Natural killer cell treated with Interleukin-12 subunit alpha and Interleukin-12 subunit beta and Interleukin-15 and Interleukin-18, amount 100 ng/mL, for 72 hours (primary cell): ENCODE measurements around the gene NPIPA1. TPM values are rescaled to one million over a fixed set of nuclear protein-coding genes. Genes with fewer than 3 reads are reported as not detected.
"Not testable (repeated sequence)": the region's sequence is repeated elsewhere in the genome, so short reads cannot be mapped to it uniquely, and the experiment has no call there.

Experiments used
- ATAC-seq, 2 donors: fragments of 150-1000 bp; cut with Tn5 transposase in 1 of 2; sonication (Bioruptor Pico), chemical (Tn5 transposase) in 1 of 2; 2 replicates each; pipeline ENCODE4 v1.10.0; 2021
- DNase-seq: peaks from one replicate; pipeline ENCODE4 v3.0.0; 2022; ENCODE audit warnings: low spot score
- H3K27ac Mint-ChIP-seq, 2 donors: 1 replicate in 1 of 2; 2 replicates in 1 of 2; pipeline ENCODE4 v1.8.0; 2022; ENCODE audit warnings: mixed read lengths in 2 of 2, mild to moderate bottlenecking in 1 of 2, moderate library complexity in 1 of 2
- H3K27me3 Mint-ChIP-seq, 2 donors: 1 replicate in 1 of 2; 2 replicates in 1 of 2; pipeline ENCODE4 v1.8.0; 2022; ENCODE audit warnings: mixed read lengths in 2 of 2
- H3K36me3 Mint-ChIP-seq: one replicate; pipeline ENCODE4 v1.8.0; 2022; ENCODE audit warnings: mixed read lengths
- H3K4me1 Mint-ChIP-seq, 2 donors: 1 replicate in 1 of 2; 2 replicates in 1 of 2; pipeline ENCODE4 v1.8.0; 2022; ENCODE audit warnings: low read depth in 2 of 2, mixed read lengths in 2 of 2, mild to moderate bottlenecking in 1 of 2
- H3K4me3 Mint-ChIP-seq: one replicate; pipeline ENCODE4 v1.8.0; 2022; ENCODE audit warnings: mixed read lengths
- H3K9me3 Mint-ChIP-seq: 2 replicates; pipeline ENCODE4 v1.8.0; 2022; ENCODE audit warnings: mixed read lengths
- total RNA-seq, 2 donors: library from RNA; stranded (reverse); gene quantifications; one replicate each; pipeline ENCODE4 v1.2.3, GENCODE V29; 2022

Gene NPIPA1
- total RNA-seq, 2 donors from 2014 or later: 63.6 to 156 TPM

- not testable (repeated sequence) for H3K27ac Mint-ChIP-seq, ATAC-seq, H3K36me3 Mint-ChIP-seq, DNase-seq, H3K9me3 Mint-ChIP-seq, H3K27me3 Mint-ChIP-seq
- peak overlapping the region; percentile 81 for H3K4me3 Mint-ChIP-seq
- H3K4me1 Mint-ChIP-seq: peaks cover 10 to 13% of the 10 kb centered on the region in 2 donors
These were observed 39.9 kb downstream of the NPIPA1 start for GRCh38 chr16:14976971-14977736.

- H3K27ac Mint-ChIP-seq, H3K9me3 Mint-ChIP-seq, DNase-seq, H3K27me3 Mint-ChIP-seq, ATAC-seq, H3K4me3 Mint-ChIP-seq, H3K36me3 Mint-ChIP-seq: not testable (repeated sequence)
- peaks cover 10 to 14% of the 10 kb centered on the region in 2 donors for H3K4me1 Mint-ChIP-seq
These were observed 41.0 kb downstream of the NPIPA1 start for GRCh38 chr16:14978281-14978680.

GRCh38 chr16:14978908-14979307, 41.7 kb downstream of the NPIPA1 start:
- not testable (repeated sequence) for H3K36me3 Mint-ChIP-seq, H3K27ac Mint-ChIP-seq, ATAC-seq, H3K9me3 Mint-ChIP-seq, H3K27me3 Mint-ChIP-seq, DNase-seq, H3K4me3 Mint-ChIP-seq
- H3K4me1 Mint-ChIP-seq: peaks cover 10 to 14% of the 10 kb centered on the region in 2 donors

- H3K4me3 Mint-ChIP-seq, ATAC-seq, H3K27ac Mint-ChIP-seq, H3K36me3 Mint-ChIP-seq, DNase-seq, H3K9me3 Mint-ChIP-seq, H3K27me3 Mint-ChIP-seq: not testable (repeated sequence)
- H3K4me1 Mint-ChIP-seq: peaks cover 12 to 13% of the 10 kb centered on the region in 2 donors
These were observed 44.0 kb downstream of the NPIPA1 start for GRCh38 chr16:14981234-14981633.

GRCh38 chr16:14982521-14982920, 45.3 kb downstream of the NPIPA1 start:
- H3K27ac Mint-ChIP-seq: peak overlapping the region in 1 of 2 donors; percentile 13
- ATAC-seq, H3K9me3 Mint-ChIP-seq, H3K27me3 Mint-ChIP-seq, H3K4me1 Mint-ChIP-seq, DNase-seq, H3K36me3 Mint-ChIP-seq, H3K4me3 Mint-ChIP-seq: not testable (repeated sequence)

GRCh38 chr16:14988092-14988491, 50.8 kb downstream of the NPIPA1 start:
- not testable (repeated sequence) for H3K27me3 Mint-ChIP-seq, H3K36me3 Mint-ChIP-seq, H3K4me3 Mint-ChIP-seq, DNase-seq, H3K9me3 Mint-ChIP-seq, H3K27ac Mint-ChIP-seq
- H3K4me1 Mint-ChIP-seq: peaks cover 13 to 24% of the 10 kb centered on the region in 2 donors
- peak; percentile 28 to 50 for ATAC-seq

GRCh38 chr16:14988661-14989191, 51.5 kb downstream of the NPIPA1 start:
- not testable (repeated sequence) for H3K9me3 Mint-ChIP-seq, H3K27me3 Mint-ChIP-seq, DNase-seq, H3K4me3 Mint-ChIP-seq, H3K36me3 Mint-ChIP-seq, H3K27ac Mint-ChIP-seq
- peaks cover 13 to 24% of the 10 kb centered on the region in 2 donors for H3K4me1 Mint-ChIP-seq
- ATAC-seq: peak; percentile 45 to 63

- H3K27ac Mint-ChIP-seq, H3K27me3 Mint-ChIP-seq, H3K9me3 Mint-ChIP-seq, DNase-seq, H3K36me3 Mint-ChIP-seq: not testable (repeated sequence)
- Mint-ChIP-seq H3K4me3 (peak overlapping the region; percentile 55), H3K4me1 (peaks cover 18 to 27% of the 10 kb centered on the region in 2 donors)
- peak; percentile 37 to 60 for ATAC-seq
These were observed 52.3 kb downstream of the NPIPA1 start for GRCh38 chr16:14989291-14990281.

- not testable (repeated sequence) for H3K4me3 Mint-ChIP-seq, H3K27me3 Mint-ChIP-seq, DNase-seq, H3K36me3 Mint-ChIP-seq, H3K27ac Mint-ChIP-seq, ATAC-seq, H3K9me3 Mint-ChIP-seq
- H3K4me1 Mint-ChIP-seq: peaks cover 19 to 35% of the 10 kb centered on the region in 2 donors
These were observed 56.3 kb downstream of the NPIPA1 start for GRCh38 chr16:14993277-14994151.

GRCh38 chr16:14996702-14997101, 59.5 kb downstream of the NPIPA1 start:
- not testable (repeated sequence) for H3K27ac Mint-ChIP-seq, H3K9me3 Mint-ChIP-seq, DNase-seq, ATAC-seq, H3K27me3 Mint-ChIP-seq, H3K4me3 Mint-ChIP-seq, H3K36me3 Mint-ChIP-seq
- H3K4me1 Mint-ChIP-seq: peaks cover 15 to 24% of the 10 kb centered on the region in 2 donors

- H3K36me3 Mint-ChIP-seq: not testable (repeated sequence)
These were observed 61.1 kb downstream of the NPIPA1 start for GRCh38 chr16:14998300-14998699.

GRCh38 chr16:14999845-15000244, 62.6 kb downstream of the NPIPA1 start:
- H3K27ac Mint-ChIP-seq, DNase-seq, ATAC-seq, H3K9me3 Mint-ChIP-seq, H3K4me3 Mint-ChIP-seq, H3K27me3 Mint-ChIP-seq, H3K36me3 Mint-ChIP-seq: not testable (repeated sequence)
- peaks cover 4 to 10% of the 10 kb centered on the region in 2 donors for H3K4me1 Mint-ChIP-seq

More at GRCh38 chr16:14998300-14998699, 61.1 kb downstream of the NPIPA1 start:
- not testable (repeated sequence) for H3K9me3 Mint-ChIP-seq, H3K4me3 Mint-ChIP-seq, ATAC-seq, H3K27ac Mint-ChIP-seq, DNase-seq, H3K27me3 Mint-ChIP-seq
- H3K4me1 Mint-ChIP-seq: peaks cover 12 to 19% of the 10 kb centered on the region in 2 donors
